ENCODE data around the gene FBXL3.
A peak's percentile ranks its signal among the peaks of the same experiment; 100 is the strongest.

Gene FBXL3, protein sequence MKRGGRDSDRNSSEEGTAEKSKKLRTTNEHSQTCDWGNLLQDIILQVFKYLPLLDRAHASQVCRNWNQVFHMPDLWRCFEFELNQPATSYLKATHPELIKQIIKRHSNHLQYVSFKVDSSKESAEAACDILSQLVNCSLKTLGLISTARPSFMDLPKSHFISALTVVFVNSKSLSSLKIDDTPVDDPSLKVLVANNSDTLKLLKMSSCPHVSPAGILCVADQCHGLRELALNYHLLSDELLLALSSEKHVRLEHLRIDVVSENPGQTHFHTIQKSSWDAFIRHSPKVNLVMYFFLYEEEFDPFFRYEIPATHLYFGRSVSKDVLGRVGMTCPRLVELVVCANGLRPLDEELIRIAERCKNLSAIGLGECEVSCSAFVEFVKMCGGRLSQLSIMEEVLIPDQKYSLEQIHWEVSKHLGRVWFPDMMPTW

DNA sequence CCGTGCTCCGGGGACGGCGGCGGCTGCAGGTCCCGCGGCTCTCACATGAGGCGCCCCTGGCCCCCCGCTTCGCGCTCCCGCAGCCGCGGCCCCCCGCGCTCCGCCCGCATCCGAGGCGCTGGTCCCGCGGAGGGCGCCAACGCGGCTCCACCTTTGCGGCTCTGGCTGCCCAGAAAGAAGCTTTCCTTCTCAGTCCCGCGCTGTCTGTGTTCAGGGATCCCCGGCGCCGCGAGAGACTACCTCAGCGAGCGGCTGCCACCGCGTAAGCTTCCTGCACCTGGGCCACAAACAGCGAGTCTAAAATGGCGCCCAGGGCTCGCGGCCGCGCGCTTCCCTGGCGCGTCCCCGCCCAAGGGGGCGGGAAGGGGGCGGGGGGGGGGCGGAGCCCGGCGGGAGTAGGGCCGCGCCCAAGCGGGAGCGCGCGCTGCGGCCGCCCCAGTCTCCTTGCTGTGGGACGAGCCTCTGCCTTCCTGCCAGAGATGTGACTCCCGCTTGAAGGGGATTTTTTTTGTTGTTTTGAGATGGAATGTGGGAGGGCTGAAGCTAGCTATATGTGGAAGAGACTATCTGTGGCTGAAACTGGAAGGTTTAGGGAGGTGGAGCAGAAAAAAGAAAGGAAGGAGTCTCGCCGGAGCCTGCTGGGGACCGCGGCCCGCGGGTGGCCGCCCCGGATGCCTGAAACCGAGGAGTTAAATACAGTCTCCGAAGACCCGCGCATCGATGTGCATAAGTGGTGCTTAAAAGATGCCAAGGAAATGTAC is at the start of gene FBXL3:
TSS of gene FBXL3 (minus strand) at position 299 of the 761 bp plus-strand sequence. CDS start 5,299 bp downstream, outside the sequence.
- DNase-seq, result peak; percentile 91

DNA sequence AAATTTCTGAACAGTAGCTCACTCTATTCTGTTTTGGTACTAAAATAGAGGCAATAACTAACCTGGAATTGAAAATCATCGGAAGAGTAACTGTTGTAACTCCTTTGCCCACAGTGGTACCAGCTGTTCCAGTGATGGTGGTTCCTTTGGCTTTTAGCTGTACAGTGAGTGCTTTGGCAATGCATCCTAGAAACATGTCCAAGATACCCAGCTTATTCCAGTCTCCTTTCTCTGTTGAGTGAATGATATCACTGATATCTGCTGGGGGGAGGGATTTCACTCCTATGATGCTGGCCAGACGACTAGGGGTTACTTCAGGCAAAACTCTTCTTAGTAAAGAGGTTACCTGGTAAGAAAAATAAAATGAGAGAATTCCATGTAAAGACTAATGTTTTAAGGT is 40.6 kb upstream of the FBXL3 start:
- DNase-seq, result no peak

DNA sequence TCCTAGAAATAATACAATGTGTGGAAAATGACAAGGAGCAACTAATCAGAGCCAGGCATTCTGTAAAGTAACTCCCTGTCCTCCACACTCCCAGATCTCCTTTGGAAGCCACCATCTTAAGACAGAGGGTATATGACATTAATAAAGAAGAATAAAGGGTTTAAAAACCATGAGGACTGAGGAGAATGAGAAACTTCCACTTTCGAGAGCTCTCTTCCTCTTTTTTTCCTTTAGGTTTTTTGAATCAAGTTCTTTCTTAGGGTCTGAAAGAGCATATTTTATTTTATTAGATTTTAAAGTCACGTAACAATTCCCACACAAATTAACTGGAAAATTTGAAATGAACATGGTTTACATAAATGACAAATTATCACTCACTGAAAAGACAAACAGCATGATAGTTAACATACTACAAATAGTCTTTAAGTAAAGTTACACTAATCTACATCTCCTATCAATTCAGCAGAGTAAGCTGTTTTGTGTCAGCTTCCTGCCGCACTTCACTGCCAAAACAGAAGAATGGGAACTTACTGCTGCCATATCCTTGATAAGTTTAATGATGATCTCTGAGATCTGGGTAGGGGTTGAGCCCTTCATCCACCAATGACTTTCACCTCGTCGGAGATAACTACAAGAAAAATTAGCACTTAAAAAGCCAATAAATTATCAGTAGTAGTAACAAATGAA is 38.6 kb upstream of the FBXL3 start:
- no peak for DNase-seq

DNA sequence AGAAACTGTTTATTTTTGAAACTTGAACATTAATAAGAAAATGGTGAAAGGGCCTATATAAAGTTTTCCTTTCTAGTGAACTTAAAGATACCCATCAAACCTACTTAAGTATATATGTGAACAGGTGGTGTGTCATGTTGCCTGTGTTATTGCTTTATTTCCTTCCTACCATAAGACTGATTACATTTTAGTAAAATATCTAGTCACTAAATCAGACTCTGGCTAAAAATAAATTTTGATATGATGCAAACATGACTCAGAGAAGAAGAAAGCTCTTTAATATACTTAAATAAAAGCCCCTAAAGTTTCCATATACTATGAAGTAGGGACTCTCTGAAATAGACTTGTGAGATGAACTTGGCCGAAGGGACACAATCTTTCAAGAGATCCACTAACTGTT is 35.1 kb upstream of the FBXL3 start:
- DNase-seq, result no peak

DNA sequence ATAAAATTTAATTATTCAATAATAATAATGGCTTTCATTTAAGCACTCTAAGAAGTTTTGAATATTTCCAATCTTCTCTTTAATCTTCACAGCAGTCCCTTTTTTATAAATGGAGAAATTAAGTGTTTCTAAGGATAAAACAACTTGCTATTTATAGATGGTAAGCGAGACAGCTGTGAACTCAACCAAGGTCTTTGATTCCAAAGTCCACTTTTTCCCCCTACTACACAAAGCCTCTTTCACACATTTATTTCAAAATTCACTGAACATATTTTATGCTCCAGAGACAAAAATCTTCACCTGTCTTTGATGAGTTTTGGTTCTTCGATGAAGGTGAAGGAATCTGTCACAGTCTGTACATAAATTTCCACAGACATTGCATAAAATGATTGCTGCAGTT is 34.4 kb upstream of the FBXL3 start:
- no peak for DNase-seq

DNA sequence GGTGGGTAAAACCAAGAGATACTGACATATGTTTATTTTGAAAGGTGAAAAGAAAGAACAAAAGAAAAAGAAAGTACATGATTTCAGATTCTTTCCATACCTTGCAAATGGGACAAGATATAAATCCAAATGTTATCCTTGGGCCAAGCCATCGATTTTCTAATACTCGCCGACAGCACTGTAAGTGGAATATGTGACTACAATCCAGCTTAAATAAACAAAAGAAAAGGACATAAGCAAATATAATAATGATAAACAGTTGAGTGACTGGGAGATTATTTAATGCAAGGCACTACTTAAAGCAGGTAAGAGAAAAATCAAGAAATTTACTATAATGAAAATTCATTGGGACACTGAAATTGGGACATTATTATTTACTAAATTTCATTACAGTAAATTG is 29.9 kb upstream of the FBXL3 start:
- no peak for DNase-seq

DNA sequence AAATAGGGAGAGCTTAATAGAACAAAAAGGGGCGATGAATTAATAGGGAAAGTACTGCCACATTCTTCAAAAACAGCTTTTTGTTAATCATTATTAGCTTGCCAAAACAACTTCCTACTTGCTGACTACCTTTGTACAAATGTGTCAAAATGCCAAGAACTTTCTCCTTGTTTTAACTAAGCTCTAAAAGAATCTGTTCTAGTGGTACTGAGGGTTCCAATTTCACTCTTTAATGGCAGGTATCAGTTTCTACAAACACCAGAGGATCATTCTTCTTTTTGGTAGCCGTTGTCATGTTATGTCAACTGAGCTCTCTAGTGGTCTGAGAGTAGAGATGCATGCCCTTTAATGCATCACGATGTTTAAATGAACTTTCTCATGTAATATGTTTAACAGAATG is 29.4 kb upstream of the FBXL3 start:
- no peak for DNase-seq

DNA sequence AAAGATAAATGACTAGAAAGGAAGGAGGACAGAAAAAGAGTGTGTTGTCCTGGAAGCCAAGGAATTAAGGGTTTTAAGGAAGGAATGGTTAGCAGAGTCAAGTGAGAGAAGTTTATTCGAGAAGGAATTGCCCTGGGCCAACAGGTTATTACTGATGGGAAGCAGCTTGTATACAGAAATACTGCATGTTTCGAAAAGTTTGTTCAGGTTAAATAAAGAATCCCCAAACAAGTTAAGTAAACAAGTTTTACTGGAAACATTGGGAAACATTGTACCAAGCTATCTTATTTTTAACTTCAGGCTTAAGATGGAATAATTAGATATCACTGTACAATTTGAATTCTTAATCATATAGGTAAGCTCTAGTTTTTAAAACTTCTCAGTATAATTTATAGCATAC is 28.2 kb upstream of the FBXL3 start:
- no peak for DNase-seq

DNA sequence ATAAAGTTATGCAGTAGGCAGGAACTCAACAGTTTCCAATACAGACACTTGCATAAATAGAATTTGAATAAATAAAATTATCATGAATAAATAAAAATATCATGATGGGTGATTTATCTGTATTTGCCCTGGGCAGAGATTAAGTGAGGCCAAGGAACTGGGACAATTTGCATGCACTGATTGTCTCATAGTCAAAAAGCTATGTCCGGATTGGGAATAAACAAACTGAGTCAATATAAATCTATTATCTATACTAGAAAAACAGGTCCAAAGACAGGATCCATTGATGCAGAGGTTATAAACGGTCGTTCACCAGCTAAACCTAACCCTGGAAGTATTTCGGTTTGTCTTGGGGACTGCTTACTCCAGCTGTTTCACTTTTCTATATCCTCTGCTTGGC is 26.2 kb upstream of the FBXL3 start:
- DNase-seq, result no peak

DNA sequence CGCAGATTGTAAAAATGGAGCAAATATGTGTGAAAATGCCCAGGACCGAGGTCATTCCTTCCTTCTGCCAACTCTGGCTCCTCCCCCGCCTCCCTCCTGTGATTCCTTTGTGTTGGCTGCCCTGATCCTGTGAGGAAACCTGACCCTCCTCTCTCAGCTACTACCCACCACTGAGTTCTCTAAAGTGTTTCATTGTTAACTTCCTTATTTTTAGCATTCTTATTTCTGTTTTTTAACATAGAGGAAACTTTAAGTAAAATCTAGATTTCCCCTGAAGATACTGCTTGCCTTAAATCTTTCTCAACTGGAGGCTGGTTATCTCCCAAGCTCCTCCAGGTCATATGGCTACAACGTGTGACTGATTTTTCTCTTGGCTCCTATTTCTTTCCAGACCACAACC is 21.7 kb upstream of the FBXL3 start:
- no peak for DNase-seq

DNA sequence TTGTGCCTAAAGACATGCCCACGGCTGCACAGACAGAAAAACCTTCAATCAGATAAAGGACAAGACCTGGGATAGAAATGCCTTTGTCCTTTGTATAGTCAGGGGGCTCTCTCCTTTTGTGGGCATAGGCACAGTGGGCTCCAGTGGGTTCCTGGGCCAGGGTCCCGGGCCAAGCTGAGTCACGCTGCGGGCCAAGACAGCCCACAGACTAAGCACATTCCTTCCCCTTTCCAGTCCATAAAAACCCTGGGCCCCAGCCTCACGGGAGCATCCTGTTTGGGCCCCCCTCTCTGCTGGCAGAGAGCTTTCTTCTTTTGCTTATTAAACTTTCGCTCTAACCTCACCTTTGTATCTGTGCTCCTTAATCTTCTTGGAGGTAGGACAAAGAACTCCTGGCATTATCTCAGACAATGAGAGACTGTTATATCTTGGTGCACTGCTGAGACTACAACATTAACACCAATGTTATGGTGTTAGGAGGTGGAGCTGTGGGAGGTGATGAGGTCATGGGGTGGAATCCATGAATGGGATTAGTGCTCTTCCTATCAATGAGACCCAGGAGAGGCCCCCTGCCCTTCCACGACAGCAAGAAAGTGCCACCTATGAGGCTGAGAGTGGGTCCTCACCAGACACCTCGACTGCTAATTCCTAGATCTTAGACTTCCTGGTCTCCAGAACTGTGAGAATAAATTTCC is 20.8 kb upstream of the FBXL3 start:
- DNase-seq, result no peak

DNA sequence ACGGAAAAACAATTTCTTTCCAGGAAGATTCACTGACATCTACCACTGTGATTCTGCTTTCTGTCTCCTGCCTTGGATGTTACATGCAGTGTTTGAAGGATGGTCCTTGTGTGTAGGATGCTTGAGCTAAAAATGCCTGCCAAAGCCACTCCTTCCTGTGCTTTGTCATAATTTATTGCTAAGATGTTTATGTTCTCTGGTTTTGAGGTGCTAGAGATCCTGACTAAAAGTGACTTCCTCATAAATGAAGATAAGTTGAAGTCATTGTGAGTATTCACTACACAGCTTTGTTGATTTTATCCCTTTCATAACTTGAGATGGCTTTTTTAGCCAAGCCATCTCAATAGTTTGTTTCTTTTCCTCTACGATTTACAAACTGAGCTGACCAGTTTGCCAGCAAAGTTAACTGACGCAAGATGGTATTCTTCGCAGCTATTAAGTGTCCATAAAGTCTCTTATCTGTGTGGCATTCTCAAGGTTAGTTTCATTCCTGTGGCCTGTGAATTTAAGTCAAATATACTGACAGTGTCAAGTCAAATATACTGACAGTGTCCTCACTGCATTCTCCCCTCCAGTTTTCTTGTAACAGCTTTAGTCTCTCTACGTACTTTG is 15.7 kb upstream of the FBXL3 start:
- DNase-seq, result no peak

DNA sequence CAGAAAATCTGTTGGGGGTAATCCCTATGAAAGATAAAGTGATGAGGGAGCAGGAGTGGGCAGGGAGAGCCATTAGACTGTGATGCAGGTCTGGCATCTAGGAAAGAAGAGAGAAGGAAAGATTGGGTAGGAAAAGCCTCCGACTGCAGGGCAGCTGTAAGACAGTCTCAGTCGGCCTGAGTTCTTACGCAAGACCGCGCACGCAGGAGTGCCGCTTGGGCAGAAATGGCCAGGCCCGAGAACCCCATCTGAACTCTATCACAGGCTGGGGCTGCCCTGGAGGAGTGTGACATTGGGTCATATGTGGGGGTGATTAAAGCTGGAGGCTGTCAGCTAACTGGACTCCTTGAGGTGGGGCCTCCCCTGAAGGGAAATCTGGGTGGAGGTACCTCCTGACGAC is 13.9 kb upstream of the FBXL3 start:
- DNase-seq, result no peak

DNA sequence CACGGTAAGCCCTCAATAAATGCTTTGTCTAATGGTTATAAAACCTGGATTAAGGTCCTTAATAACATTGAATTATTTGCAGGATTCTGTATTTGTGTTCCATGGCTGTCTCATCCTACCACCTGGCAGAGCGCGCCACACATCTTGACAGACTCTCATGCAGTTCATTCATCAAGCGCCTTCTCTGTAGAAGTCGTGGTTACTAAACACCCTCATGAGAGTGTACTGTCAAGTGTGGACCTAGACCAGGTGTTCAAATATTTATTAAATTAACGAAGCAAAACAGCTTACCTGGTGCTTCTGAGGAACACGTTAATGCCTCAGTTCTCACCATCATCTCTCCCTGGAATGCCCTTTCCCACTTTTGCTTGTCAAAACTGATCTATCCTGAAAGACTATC is 13.1 kb upstream of the FBXL3 start:
- no peak for DNase-seq

DNA sequence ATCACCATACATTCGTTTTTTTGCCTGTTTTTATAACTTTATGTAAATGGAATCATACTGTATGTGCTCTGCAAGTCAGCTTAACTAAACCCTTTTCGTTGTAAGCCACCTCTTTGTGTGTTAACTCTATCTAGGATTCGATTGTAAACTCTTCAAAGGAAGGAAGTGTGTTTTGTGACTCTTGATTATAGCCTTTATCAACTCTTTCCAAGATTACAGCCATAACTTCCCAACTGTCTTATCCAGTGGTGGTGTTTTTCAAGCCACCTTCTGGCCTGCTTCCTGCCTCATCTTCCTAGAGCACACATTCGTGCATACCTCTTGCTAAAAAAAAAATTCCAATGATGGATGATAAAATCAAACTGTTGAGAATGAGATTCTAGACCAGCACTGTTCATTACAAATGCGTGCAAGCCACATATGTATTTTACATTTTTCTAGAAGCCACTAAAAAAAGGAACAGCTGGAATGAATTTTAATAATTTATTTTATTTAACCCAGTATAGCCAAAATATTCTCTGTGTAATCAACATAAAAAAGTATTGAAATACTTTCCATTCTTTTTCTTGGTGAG is 12.0 kb upstream of the FBXL3 start:
- DNase-seq, result no peak

DNA sequence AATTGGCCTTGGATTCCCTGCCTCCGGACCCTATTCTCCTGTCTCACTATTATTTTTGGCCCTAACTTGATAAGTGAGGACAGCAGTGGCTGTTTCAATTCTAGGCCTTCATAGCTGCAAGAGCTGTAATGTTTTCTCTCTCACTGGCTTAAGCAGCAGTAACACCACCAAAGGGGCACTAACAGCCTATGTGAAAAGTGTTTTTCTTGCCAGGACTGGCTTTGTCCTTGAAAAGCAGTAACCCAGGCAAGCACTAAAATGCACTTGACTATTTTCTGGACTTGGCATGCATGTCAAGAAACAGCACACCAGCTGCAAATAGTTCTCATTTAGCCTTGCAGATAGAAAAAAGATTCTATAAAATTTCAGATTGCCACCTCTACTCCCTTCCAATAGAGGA is 9.3 kb upstream of the FBXL3 start:
- no peak for DNase-seq

DNA sequence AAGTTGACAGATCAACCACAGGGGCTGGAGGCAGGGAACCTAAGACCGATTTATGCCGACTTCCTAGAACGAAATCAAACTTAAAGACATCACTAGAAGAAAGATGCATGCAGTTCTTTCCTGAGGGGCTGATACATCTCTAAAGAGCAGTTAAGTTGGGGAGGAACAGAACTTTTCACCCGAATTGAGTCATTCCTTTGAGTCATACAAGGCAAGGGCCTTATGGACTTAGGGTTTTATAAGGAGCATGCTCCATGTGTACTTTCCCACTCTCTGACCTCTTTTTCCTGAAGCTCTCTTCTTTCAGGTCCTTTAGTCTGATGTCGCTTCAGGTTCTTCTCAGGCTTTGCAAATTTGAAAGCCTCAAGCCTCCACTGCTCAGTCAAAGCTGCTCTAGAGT is 7.9 kb upstream of the FBXL3 start:
- no peak for DNase-seq

DNA sequence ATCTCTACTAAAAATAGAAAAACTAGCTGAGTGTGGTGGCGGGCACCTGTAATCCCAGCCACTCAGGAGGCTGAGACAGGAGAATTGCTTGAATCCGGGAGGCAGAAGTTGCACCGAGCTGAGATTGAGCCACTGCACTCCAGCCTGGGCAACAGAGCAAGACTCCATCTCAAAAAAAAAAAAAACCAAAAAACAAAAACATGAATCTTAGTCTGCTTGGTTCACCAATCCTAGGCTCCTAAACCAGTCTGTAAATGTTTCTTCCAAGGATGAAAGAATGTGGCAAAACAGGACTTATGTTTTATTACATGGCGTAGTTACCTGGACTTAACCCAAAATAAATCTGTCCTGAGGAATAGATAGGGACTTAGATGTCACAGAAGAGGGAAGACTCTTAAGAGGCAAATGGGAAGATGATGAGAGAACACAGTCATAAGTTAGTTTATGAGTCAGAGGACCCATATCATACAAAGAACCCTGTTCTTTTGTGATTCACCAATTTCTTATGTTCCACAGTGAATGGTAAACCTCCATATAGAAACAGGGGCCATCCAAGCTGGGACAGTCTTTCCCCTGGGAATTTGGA is 6.9 kb upstream of the FBXL3 start:
- no peak for DNase-seq

DNA sequence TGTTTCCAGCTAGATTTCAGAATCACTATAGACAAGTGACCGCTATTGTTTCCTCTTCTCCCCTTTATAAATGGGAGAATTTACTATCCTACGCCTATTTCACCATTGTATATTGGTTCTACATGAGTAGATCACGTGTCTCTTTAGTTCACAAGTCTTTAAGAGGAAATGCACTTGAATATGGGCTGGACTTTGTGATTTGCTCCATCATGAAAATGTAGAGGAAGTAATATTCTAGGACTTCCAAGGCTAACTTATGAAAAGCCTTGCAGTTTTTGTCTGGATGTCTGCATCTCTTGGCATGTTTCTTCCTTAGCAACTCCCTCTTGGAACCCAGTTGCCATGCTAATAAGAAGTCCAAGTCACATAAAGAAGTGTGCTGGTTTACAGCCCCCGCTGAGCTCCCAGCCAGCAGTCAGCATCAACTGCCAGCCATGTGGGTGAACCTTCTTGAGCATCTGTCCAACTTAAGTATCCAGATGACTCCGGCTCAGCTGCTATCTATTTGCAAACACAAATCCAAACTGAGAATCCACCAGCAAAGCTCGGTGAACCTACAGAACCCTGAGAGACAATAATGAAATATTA is 4.8 kb upstream of the FBXL3 start:
- DNase-seq, result no peak

DNA sequence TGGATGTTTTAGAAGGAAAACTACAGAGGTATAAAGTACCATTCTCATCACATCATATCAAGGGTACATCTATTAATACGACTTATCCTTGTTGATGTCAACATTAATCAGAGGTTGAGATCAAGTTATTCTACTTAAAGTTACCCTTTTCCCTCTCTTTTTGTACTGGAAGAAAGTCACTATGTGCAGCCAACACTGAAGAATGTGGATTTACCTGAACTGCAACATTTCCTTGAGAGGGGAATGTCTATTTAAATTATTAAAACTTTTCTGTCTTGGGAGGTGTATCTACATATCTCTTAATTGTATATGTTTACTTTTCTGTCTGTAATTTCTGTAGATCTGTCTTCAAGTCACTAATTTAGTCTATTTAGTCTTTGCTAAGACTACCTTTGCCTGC is 2.5 kb upstream of the FBXL3 start:
- DNase-seq, result no peak

DNA sequence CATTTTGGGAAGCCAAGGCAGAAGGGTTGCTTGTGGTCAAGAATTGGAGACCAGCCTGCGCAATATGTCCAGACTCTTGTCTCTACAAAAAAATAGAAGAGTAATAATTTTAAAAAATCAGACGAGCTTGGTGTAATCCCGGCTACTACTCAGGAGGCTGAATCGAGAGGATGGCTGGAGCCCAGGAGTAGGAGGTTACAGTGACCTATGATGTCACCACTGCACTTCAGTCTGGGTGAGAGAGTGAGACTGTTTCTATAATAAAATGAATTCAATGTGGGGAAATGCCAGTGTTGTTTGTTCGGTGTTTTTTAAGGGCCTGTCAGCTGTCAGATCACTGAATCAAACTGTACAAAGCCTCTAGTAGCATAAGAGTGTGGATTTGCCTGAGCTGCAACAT is 1.2 kb upstream of the FBXL3 start:
- DNase-seq, result no peak

Measured in NCI-H2171 (cell line).